Stimulated activated CD4-positive, alpha-beta T cell treated with anti-CD3 and anti-CD28 coated beads, Interleukin-1b, Interleukin-23, amount 100 ng/mL, for 24 hours (primary cell): ENCODE results near the gene KSR1.
"Not testable (repeated sequence)": the region's sequence is repeated elsewhere in the genome, so short reads cannot be mapped to it uniquely, and the experiment has no call there.

ENCODE experiments used
- DNase-seq, 4 experiments: peaks; one replicate each; pipeline ENCODE4 v3.0.0-alpha.2; 2020; ENCODE audit warnings: low read depth in 4 of 4, low spot score in 1 of 4

KSR1 gene

DNA sequence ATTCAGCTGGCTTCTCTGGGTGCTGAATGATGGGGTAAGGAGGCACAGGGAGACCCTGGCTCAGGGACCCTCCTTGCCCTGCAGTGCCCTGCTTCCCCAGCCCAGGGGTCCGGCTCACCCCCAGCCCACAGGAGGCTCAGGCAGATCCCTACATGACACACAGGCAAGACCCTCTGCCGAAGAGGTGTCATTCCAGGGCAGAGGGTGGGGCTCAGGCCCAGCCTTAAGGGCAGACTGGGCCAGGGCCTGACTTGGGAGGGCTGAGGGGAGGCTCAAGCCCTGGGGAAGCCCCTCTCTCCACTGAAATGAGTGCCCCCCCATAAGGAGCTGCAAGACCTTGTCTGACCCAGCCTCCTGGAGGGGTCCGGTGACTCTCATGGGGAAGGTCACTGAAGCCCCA is 30.3 kb upstream of the KSR1 start:
- DNase-seq, result no peak

- not testable (repeated sequence) for DNase-seq
Measured at GRCh38 chr17:27426471-27426870, 29.8 kb upstream of the KSR1 start.

GRCh38 chr17:27427166-27427862 is 28.9 kb upstream of the KSR1 start:
- DNase-seq, result not testable (repeated sequence)

DNA sequence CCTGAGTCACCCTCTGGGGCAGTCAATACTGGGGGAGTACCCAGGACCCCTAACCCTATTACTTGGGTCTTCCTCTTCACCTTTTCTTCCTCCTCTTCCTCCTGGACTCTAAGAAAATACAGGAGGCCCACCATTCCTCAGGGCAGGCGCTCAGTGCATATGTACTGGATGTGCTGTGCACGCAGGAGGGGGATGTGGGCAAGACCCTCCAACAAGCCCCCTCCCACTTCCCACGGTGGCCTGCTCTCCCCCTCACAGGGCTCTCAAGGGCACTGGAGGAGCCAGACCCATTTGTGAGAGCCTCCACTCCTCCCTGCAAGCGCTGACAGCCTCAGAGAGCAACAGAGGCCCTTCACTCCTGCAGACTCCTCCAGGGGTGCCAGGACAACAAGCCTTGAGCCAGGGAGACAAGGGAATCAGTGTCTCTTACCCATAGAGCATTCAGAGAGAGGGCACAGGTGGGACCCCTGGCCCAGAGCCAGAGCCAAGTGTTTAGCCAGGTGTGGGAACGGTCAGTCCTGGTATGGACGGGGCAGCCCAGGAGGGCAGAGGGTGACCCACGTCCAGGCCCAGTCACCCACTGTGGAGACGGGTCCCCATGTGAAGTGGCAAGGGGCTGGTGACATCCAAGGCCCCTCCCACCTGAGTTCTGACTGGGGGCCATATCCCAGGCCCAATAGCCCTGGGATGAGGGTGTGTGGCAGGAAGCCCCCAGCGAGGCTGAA is 27.3 kb upstream of the KSR1 start:
- DNase-seq, result no peak

- no peak for DNase-seq
Measured at GRCh38 chr17:27429666-27430382, 26.4 kb upstream of the KSR1 start.

DNA sequence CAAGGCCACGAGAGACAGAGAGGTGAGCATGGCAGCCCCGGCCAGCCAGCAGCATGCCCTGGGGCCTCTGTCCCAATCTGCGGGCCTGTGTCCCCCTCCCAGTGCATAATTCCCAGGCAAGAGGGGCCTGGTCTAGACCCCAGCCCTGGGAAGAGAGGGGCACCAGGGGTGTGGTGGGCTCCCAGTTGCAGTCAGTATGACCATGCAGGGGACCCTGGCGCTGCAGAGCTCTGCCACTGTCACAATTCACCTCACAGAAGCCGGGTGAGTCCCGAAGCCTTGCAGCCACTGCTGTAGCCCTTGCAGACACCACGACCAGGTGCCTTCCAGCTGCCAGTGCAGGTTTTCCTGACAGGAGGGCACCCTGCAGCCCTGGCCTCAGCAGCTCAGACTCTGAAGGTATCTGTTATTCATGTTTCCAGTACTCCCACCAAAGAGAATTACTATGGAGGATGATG is 25.8 kb upstream of the KSR1 start:
- DNase-seq, result no peak

GRCh38 chr17:27430882-27431491 is 25.3 kb upstream of the KSR1 start:
- no peak for DNase-seq

GRCh38 chr17:27433521-27433920 is 22.7 kb upstream of the KSR1 start:
- no peak for DNase-seq

DNA sequence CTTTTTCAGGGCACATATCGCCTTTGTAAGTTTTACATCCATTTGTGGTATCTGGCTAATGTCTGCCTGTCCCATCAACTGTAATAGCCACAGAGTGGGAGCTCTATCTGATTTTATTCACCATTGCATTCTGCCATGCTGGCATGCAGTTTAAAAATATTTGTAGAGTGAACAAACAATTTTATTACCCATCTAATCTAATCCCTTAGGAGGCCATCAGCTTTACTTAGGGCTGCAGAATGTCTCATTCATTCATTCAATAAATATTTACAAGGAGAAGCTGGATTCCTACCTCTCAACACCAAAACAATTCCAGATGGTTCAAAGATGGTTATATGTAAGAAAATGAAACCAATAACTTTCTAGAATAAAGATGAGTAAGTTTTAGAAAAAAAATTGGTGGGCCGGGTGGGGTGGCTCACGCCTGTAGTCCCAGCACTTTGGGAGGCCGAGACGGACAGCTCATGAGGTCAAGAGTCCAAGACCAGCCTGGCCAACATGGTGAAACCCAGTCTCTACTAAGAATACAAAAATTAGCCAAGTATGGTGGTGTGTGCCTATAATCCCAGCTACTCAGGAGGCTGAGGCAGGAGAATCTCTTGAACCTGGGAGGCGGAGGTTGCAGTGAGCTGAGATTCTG is 20.7 kb upstream of the KSR1 start:
- not testable (repeated sequence) for DNase-seq

- DNase-seq, result no peak
Measured at GRCh38 chr17:27438348-27438998, 17.8 kb upstream of the KSR1 start.

- DNase-seq, result no peak
Measured at GRCh38 chr17:27439342-27439741, 16.9 kb upstream of the KSR1 start.

DNA sequence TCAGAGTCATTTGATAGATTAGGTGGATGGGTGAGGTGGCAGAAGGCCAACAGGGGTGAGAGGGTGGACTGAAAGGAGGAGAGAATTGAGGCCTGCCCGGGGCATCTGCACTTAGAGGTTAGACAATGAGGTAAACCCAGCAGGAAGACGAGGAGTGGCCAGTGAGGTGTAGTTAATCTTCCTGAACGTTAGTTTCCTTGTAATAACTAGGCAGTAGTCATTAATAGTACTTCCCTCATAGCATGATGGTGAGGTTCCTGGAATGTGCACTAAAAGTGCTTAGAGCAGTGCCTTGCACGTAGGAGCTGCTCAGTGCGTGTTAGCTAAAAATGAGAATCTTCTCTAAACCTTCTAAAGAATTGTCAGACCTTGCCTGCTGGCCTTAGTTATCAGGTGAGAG is 13.5 kb upstream of the KSR1 start:
- no peak for DNase-seq

DNA sequence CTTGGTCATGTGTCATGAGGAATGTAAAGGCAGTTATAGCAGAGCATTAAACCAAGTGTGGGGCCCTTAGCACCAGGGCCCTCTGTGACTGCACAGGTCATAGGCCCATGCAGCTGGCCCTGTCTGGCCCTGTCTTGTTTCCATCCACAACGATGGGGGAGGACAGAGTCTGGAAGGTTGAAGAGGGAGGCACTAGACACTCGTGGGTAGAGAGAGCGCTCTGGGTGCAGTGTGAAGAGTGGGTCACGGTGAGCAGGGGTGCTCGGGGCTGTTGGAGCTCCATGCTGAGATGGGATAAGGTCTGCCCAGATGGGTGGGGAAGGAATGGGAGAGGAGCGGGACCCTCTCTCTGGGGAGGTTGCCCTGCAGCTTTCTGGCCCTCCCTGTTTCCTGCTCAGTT is 12.8 kb upstream of the KSR1 start:
- DNase-seq, result no peak

DNA sequence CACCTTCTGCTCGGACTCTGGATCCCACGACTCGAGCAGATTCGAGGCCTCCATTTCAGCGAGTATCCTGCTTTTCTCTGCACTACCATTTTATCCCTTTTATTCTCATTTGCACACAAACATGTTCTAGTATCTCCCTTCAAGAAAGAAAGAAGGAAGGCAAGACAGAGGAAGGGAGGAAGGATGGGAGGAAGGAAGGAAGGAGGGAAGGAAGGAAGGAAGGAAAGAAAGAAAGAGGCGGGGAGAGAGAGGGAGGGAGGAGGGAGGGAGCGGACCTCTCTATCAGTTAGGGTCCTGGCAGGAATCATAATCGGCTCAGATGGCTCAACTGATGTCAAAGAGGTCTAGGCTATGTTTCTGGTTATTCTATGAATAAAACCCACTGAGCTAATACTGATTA is 10.3 kb upstream of the KSR1 start:
- no peak for DNase-seq

- no peak for DNase-seq
Measured at GRCh38 chr17:27446569-27447301, 9.5 kb upstream of the KSR1 start.

- not testable (repeated sequence) for DNase-seq
Measured at GRCh38 chr17:27448534-27448933, 7.7 kb upstream of the KSR1 start.

GRCh38 chr17:27449541-27449940 is 6.7 kb upstream of the KSR1 start:
- no peak for DNase-seq

- no peak for DNase-seq
Measured at GRCh38 chr17:27449988-27450387, 6.3 kb upstream of the KSR1 start.

DNA sequence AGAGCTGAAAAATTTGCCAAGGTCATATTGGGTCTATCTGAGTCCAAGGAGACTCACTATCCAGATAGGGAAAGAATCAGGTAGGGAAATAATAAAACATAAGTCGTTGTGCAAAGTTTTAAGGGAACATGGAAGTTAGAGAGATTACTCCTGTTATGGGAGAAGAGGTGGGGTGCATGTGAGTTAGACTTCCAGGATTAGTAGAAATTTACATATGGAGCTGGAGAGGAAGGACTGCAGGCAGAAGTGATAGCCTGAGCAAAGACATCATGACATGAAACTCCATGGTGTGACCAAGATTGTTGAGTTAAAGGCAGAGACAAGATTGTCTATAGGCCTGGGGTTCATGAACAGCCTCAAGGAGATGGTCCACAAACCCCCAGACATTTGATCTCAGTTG is 5.8 kb upstream of the KSR1 start:
- DNase-seq, result no peak

DNA sequence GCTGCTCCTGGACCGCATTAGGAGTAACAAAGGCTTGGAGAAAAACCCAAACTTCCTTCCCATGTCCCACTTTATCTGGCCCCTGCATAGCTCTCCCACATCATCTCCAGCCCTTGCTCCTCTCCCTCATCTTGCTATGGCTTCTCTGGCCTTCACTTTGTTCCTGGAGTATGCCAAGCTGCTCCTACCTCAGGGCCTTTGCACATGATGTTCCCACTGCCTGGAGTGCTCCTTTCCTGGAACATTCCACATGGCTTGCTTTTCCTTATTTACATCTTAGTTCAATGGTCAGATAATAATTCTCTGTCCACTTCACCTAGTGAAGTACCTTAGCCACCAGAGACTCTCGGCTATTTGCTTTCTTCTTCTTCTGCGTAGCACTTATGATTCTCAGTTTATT is 4.3 kb upstream of the KSR1 start:
- no peak for DNase-seq
